HepG2 (cell line): Measurements from ENCODE around the gene TMEM258. TPM values are rescaled to one million over a fixed set of nuclear protein-coding genes. Genes with fewer than 3 reads are reported as not detected.
A peak's percentile ranks its signal among the peaks of the same experiment; 100 is the strongest.

Experiments used
- CHD2 ChIP-seq: IDR thresholded peaks from 2 replicates; pipeline ENCODE4 v1.6.1; 2011; ENCODE audit warnings: low read depth, low read length, improper control_type of control experiment
- DPF2 ChIP-seq: sonication (generic); formaldehyde crosslinking; IDR thresholded peaks from 2 replicates; pipeline ENCODE4 v1.4.0; 2020; ENCODE audit warnings: mild to moderate bottlenecking, low read depth, missing genetic modification reagents, borderline replicate concordance
- HINFP ChIP-seq: sonication (generic); formaldehyde crosslinking; IDR thresholded peaks from 2 replicates; pipeline ENCODE4 v1.4.0; 2020; ENCODE audit warnings: low read depth, mild to moderate bottlenecking, missing genetic modification reagents
- HOXA9 ChIP-seq: sonication (generic); formaldehyde crosslinking; IDR thresholded peaks from 2 replicates; pipeline ENCODE4 v1.8.1; 2022; ENCODE audit warnings: missing genetic modification reagents, mild to moderate bottlenecking, moderate library complexity, borderline replicate concordance
- JUND ChIP-seq: sonication (generic); formaldehyde crosslinking; IDR thresholded peaks from 2 replicates; pipeline ENCODE4 v1.8.0; 2022; ENCODE audit warnings: mild to moderate bottlenecking, missing genetic modification reagents
- KDM6A ChIP-seq: IDR thresholded peaks from 2 replicates; pipeline ENCODE4 v1.6.1; 2016; ENCODE audit warnings: low read depth
- NFRKB ChIP-seq: fragments of 450-650 bp; IDR thresholded peaks from 2 replicates; pipeline ENCODE4 v1.6.1; 2017
- NR3C1 ChIP-seq: sonication (generic); formaldehyde crosslinking; IDR thresholded peaks from 2 replicates; pipeline ENCODE4 v1.4.0; 2020; ENCODE audit warnings: missing genetic modification reagents
- SCMH1 ChIP-seq: sonication (generic); formaldehyde crosslinking; IDR thresholded peaks from 2 replicates; pipeline ENCODE4 v1.9.0; 2021; ENCODE audit warnings: missing genetic modification reagents, mild to moderate bottlenecking, borderline replicate concordance
- SKIL ChIP-seq: sonication (generic); formaldehyde crosslinking; IDR thresholded peaks from 2 replicates; pipeline ENCODE4 v1.8.0; 2022; ENCODE audit warnings: missing genetic modification reagents, mild to moderate bottlenecking, moderate library complexity, borderline replicate concordance
- ZBTB39 ChIP-seq: sonication (generic); formaldehyde crosslinking; IDR thresholded peaks from 2 replicates; pipeline ENCODE4 v1.5.0; 2020; ENCODE audit warnings: missing genetic modification reagents
- ZBTB7B ChIP-seq: sonication (generic); formaldehyde crosslinking; IDR thresholded peaks from 2 replicates; pipeline ENCODE4 v1.4.0; 2020; ENCODE audit warnings: missing genetic modification reagents
- ZFAT ChIP-seq: sonication (generic); formaldehyde crosslinking; conservative IDR thresholded peaks from 2 replicates; pipeline ENCODE4 v1.8.1; 2023; ENCODE audit warnings: missing genetic modification reagents, inconsistent platforms
- ZNF143 ChIP-seq: sonication (generic); formaldehyde crosslinking; IDR thresholded peaks from 2 replicates; pipeline ENCODE4 v1.4.0; 2020; ENCODE audit warnings: missing genetic modification reagents
- ZNF292 ChIP-seq: sonication (generic); formaldehyde crosslinking; IDR thresholded peaks from 2 replicates; pipeline ENCODE4 v1.8.1; 2022; ENCODE audit warnings: mild to moderate bottlenecking, low read depth, missing genetic modification reagents, borderline replicate concordance
- ZNF513 ChIP-seq: sonication (generic); formaldehyde crosslinking; conservative IDR thresholded peaks from 2 replicates; pipeline ENCODE4 v1.5.0; 2020; ENCODE audit warnings: missing genetic modification reagents
- ZNF598 ChIP-seq: sonication (generic); formaldehyde crosslinking; IDR thresholded peaks from 2 replicates; pipeline ENCODE4 v1.5.1; 2020; ENCODE audit warnings: mild to moderate bottlenecking, missing genetic modification reagents, borderline replicate concordance
- ZNF83 ChIP-seq: sonication (generic); formaldehyde crosslinking; IDR thresholded peaks from 2 replicates; pipeline ENCODE4 v1.4.0; 2020; ENCODE audit warnings: missing genetic modification reagents, mild to moderate bottlenecking, borderline replicate concordance
- polyA plus RNA-seq, 8 experiments: library from polyadenylated mRNA; depleted of rRNA in 3 of 8; stranded (reverse) in 7 of 8; unstranded in 1 of 8; fragments of >200 nt; fragmentation: Illumina TruSeq in 4 of 8; extraction: Trizol in 4 of 8; gene quantifications; 2 replicates each; pipeline versions ENCODE4 v1.2.1 to v1.2.3, GENCODE V29; 2011 to 2016; ENCODE audit warnings: low read depth in 4 of 8, missing spikeins in 1 of 8, mixed read lengths in 1 of 8; ENCODE audit not compliant: insufficient read depth in 1 of 8
- total RNA-seq, 5 experiments: library from RNA; depleted of rRNA; stranded (reverse); fragments of >200 nt; fragmentation: Illumina TruSeq; extraction: Trizol; gene quantifications; 2 replicates each; pipeline ENCODE4 v1.2.3, GENCODE V29; 2016; ENCODE audit warnings: low read depth in 1 of 5
- TF ChIP-seq, protein P1 (sequence below): IDR thresholded peaks from 2 replicates; pipeline ENCODE4 v1.6.1; 2018; ENCODE audit warnings: missing genetic modification reagents

Gene TMEM258
- total and polyA plus RNA-seq, 2 of the 13 experiments (the other 11 are each of a cell fraction or from before 2014, with no cell fraction given): 175 to 424 TPM

DNA sequence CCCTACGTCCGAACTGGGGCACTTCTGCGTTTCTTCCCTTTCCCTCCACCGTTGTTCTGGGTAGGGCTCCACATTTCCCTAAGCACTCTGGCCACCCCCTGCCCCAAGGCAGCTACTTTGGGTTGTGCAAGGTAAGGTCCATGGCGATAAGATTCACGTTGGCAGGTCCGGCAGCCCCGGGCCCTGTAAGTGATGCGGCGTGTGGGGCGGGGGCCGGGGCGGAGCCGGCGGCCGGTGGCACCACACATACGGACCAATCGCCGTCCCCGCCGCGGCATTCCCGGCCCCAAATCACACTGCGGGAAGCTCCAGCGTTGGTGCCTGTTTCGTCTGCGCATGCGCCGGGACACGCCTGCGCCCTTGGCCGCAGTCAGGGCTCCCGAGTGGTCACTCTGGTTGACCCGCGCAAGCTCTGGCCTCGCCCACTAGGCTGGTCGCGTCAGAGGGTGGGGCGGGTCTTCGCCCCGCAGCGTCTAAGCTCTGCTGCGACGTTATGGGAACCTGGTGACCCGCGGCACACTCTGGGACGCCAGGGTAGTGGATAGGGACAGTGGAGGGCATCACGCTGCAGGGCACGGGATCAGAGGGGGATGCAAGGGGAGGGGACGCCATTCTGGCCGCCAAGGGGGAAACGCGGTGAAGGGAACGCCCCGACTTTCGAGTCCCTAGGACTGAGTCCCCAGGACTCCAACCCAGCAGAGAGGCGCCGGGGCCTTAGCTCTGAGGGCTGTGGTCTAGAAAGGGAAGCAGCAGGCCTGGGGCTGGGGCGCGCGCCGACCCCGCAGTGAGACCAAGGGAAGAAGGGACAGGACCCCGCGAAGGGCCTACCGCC lies 22.8 kb upstream of the TMEM258 start (continued):
- TF ChIP-seq SKIL (CRISPR knock-in tag): peak; percentile 39; the same call in 1 of the 2 replicates
- TF ChIP-seq DPF2: 0 out of 2 replicates have a peak, but pooled peaks have one; percentile 33
- no peak; the same call in 1 of the 2 replicates for TF ChIP-seq ZNF598 (CRISPR knock-in tag)
- peak; percentile 3; the same call in 1 of the 2 replicates for TF ChIP-seq CHD2
- no peak for TF ChIP-seq ZNF292 (CRISPR knock-in tag)
- no peak for TF ChIP-seq JUND (CRISPR knock-in tag)
- TF ChIP-seq SCMH1 (CRISPR knock-in tag): no peak
- TF ChIP-seq NR3C1: no peak
- TF ChIP-seq NFRKB: no peak
- no peak for TF ChIP-seq KDM6A (CRISPR knock-in tag)
- peak; percentile 46; the same call in 1 of the 2 replicates for TF ChIP-seq HINFP (CRISPR knock-in tag)
- 0 out of 2 replicates have a peak, but pooled peaks have one; percentile 7 for TF ChIP-seq ZBTB7B (CRISPR knock-in tag)
- peak; percentile 93; the same call in 1 of the 2 replicates for TF ChIP-seq ZNF513 (CRISPR knock-in tag)
- no peak; the same call in 1 of the 2 replicates for TF ChIP-seq ZBTB39
- TF ChIP-seq ZNF83 (CRISPR knock-in tag): no peak
- TF ChIP-seq ZFAT: 0 out of 2 replicates have a peak, but pooled peaks have one; percentile 16
- TF ChIP-seq, protein P1, sequence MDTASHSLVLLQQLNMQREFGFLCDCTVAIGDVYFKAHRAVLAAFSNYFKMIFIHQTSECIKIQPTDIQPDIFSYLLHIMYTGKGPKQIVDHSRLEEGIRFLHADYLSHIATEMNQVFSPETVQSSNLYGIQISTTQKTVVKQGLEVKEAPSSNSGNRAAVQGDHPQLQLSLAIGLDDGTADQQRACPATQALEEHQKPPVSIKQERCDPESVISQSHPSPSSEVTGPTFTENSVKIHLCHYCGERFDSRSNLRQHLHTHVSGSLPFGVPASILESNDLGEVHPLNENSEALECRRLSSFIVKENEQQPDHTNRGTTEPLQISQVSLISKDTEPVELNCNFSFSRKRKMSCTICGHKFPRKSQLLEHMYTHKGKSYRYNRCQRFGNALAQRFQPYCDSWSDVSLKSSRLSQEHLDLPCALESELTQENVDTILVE: no peak
- no peak for TF ChIP-seq HOXA9 (CRISPR knock-in tag)
- peak; percentile 47; the same call in 1 of the 2 replicates for TF ChIP-seq ZNF143 (CRISPR knock-in tag)
